22Rv1 (cell line): ENCODE data around the gene KIAA0753.

Experiments used
- H3K27ac ChIP-seq: fragments of 450-650 bp; 2 replicates; pipeline ENCODE4 v1.5.1; 2017
- CTCF ChIP-seq: fragments of 450-650 bp; IDR thresholded peaks from 2 replicates; pipeline ENCODE4 v1.5.1; 2017; ENCODE audit warnings: mild to moderate bottlenecking
- ZFX ChIP-seq: fragments of 450-650 bp; IDR thresholded peaks from 2 replicates; pipeline ENCODE4 v1.6.1; 2017; ENCODE audit warnings: antibody characterized with exemption, borderline replicate concordance

The KIAA0753 gene

GRCh38 chr17:6556121-6557039 lies 84.1 kb downstream of the KIAA0753 start, which contains the start of gene PITPNM3:
Gene PITPNM3 (minus strand): TSS chr17:6556555. CDS start chr17:6556406, 149 bp downstream.
- H3K27ac ChIP-seq, result no peak within 1 kb of the TSS
- TF ChIP-seq CTCF, result no peak
- TF ChIP-seq ZFX, result no peak

GRCh38 chr17:6555331-6556120 lies 85.0 kb downstream of the KIAA0753 start:
- no peak overlapping the region for H3K27ac ChIP-seq
- TF ChIP-seq ZFX (no peak), CTCF (no peak)

- no peak for TF ChIP-seq ZFX
- H3K27ac ChIP-seq, result no peak overlapping the region
These were observed 85.6 kb downstream of the KIAA0753 start for GRCh38 chr17:6554871-6555330.

- TF ChIP-seq ZFX (no peak), CTCF (no peak)
- H3K27ac ChIP-seq, result no peak overlapping the region
These were observed 86.2 kb downstream of the KIAA0753 start for GRCh38 chr17:6554342-6554741.

GRCh38 chr17:6551869-6552531 lies 88.5 kb downstream of the KIAA0753 start:
- TF ChIP-seq CTCF, result no peak
- no peak for TF ChIP-seq ZFX
- H3K27ac ChIP-seq, result no peak overlapping the region

- no peak overlapping the region for H3K27ac ChIP-seq
- TF ChIP-seq ZFX, result no peak
- TF ChIP-seq CTCF, result no peak
These were observed 89.2 kb downstream of the KIAA0753 start for GRCh38 chr17:6551356-6551755.

GRCh38 chr17:6549384-6550036 lies 91.0 kb downstream of the KIAA0753 start:
- H3K27ac ChIP-seq, result no peak overlapping the region
- TF ChIP-seq ZFX, result no peak
- TF ChIP-seq CTCF, result no peak
